ENCODE results near the gene TRAF3IP3. TPM values are rescaled to one million over a fixed set of nuclear protein-coding genes. Genes with fewer than 3 reads are reported as not detected.

Gene TRAF3IP3
- total and polyA plus RNA-seq, 2 donors (not counting 1 experiment from before 2014, with no cell fraction given): not detected

DNA sequence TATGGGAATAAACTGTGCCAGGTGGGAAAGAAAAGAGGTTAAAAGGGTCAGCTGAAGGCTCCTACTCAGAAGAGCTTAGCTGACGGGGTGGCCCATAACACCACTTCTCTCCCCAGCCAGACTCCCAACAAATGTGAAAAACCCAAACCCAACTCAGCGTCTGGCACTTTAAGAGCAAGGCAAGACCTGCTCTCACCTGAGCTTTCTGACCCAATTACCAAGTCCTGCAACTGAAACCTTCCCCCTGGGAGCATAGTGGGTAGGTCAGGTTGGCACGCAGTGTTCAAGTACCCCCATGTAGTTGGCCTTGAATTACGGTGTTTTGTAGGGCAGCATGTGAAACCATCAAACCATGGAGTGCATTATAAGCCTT, 46.9 kb downstream of the TRAF3IP3 start:
- Histone ChIP-seq H4K20me1 (ENCODE audit: control insufficient read depth, extremely low read depth, insufficient read depth, low read length) (no peaks in the 10 kb centered on the region), H3K79me2 (ENCODE audit: control insufficient read depth, insufficient read depth, low read length) (no peaks in the 10 kb centered on the region), H3K27me3 (ENCODE audit: control insufficient read depth, insufficient read depth, low read length) (peaks cover 4% of the 10 kb centered on the region), H3K9me3 (ENCODE audit: control insufficient read depth, insufficient read depth, low read depth, low read length) (no peaks in the 10 kb centered on the region), H2AFZ (ENCODE audit: low read length) (no peak overlapping the region), H3K4me1 (ENCODE audit: control insufficient read depth, extremely low read depth, insufficient read depth, low read length) (peaks cover 8% of the 10 kb centered on the region), H3K9ac (ENCODE audit: insufficient read depth, low read length) (no peak overlapping the region), H3K36me3 (ENCODE audit: control insufficient read depth, insufficient read depth, low read length) (no peaks in the 10 kb centered on the region), H3K4me3 (replicated peaks in 1 of 4; ENCODE audit: control extremely low read depth in 1 of 4, insufficient read depth in 1 of 4, low read depth in 3 of 4, low read length in 4 of 4) (no peak overlapping the region), H3K4me2 (ENCODE audit: extremely low read depth, insufficient read depth, low read length) (no peak overlapping the region), H3K27ac (ENCODE audit: insufficient read depth, low read length) (no peak overlapping the region)
- DNase-seq (ENCODE audit: low read depth in 2 of 2): no peak
- TF ChIP-seq EZH2 (IDR thresholded peaks at IDR 0.05; ENCODE audit: low read length, missing control alignments): no peak

DNA sequence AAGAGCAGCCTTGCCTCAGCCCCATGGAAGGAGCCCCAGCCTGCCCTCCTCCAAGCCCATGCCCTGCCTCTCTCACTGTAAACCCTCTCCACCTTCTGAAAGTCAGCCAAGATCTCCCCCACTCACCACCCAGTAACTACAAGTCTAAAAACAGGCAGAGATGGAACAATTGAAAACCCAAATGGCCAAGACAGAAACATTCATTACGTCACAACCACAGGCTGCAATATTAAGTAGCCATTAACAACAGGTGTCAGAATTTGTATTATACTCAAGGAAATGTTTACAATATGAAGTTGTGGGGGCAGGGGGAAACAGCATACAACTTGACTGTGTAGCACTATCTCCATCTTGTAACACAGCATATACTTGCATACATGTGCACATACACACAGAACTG, 47.7 kb downstream of the TRAF3IP3 start:
- Histone ChIP-seq H3K27ac (ENCODE audit: insufficient read depth, low read length) (no peak overlapping the region), H3K79me2 (ENCODE audit: control insufficient read depth, insufficient read depth, low read length) (no peaks in the 10 kb centered on the region), H4K20me1 (ENCODE audit: control insufficient read depth, extremely low read depth, insufficient read depth, low read length) (no peaks in the 10 kb centered on the region), H3K36me3 (ENCODE audit: control insufficient read depth, insufficient read depth, low read length) (no peaks in the 10 kb centered on the region), H2AFZ (ENCODE audit: low read length) (no peak overlapping the region), H3K9me3 (ENCODE audit: control insufficient read depth, insufficient read depth, low read depth, low read length) (no peaks in the 10 kb centered on the region), H3K4me2 (ENCODE audit: extremely low read depth, insufficient read depth, low read length) (no peak overlapping the region), H3K9ac (ENCODE audit: insufficient read depth, low read length) (no peak overlapping the region), H3K4me1 (ENCODE audit: control insufficient read depth, extremely low read depth, insufficient read depth, low read length) (peaks cover 8% of the 10 kb centered on the region), H3K27me3 (ENCODE audit: control insufficient read depth, insufficient read depth, low read length) (peaks cover 4% of the 10 kb centered on the region), H3K4me3 (replicated peaks in 1 of 4; ENCODE audit: control extremely low read depth in 1 of 4, insufficient read depth in 1 of 4, low read depth in 3 of 4, low read length in 4 of 4) (no peak overlapping the region)
- DNase-seq (ENCODE audit: low read depth in 2 of 2): no peak
- TF ChIP-seq, protein P1, sequence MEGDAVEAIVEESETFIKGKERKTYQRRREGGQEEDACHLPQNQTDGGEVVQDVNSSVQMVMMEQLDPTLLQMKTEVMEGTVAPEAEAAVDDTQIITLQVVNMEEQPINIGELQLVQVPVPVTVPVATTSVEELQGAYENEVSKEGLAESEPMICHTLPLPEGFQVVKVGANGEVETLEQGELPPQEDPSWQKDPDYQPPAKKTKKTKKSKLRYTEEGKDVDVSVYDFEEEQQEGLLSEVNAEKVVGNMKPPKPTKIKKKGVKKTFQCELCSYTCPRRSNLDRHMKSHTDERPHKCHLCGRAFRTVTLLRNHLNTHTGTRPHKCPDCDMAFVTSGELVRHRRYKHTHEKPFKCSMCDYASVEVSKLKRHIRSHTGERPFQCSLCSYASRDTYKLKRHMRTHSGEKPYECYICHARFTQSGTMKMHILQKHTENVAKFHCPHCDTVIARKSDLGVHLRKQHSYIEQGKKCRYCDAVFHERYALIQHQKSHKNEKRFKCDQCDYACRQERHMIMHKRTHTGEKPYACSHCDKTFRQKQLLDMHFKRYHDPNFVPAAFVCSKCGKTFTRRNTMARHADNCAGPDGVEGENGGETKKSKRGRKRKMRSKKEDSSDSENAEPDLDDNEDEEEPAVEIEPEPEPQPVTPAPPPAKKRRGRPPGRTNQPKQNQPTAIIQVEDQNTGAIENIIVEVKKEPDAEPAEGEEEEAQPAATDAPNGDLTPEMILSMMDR (conservative IDR thresholded peaks at IDR 0.05 in 1 of 2, IDR thresholded peaks at IDR 0.05 in 1 of 2; ENCODE audit: low read depth in 1 of 2, low read length in 2 of 2): no peak
- TF ChIP-seq EZH2 (IDR thresholded peaks at IDR 0.05; ENCODE audit: low read length, missing control alignments): no peak

- Histone ChIP-seq H2AFZ (ENCODE audit: low read length) (no peak overlapping the region), H3K27ac (ENCODE audit: insufficient read depth, low read length) (no peak overlapping the region), H3K36me3 (ENCODE audit: control insufficient read depth, insufficient read depth, low read length) (no peaks in the 10 kb centered on the region), H3K4me1 (ENCODE audit: control insufficient read depth, extremely low read depth, insufficient read depth, low read length) (peaks cover 8% of the 10 kb centered on the region), H3K9me3 (ENCODE audit: control insufficient read depth, insufficient read depth, low read depth, low read length) (no peaks in the 10 kb centered on the region), H3K4me3 (replicated peaks in 1 of 4; ENCODE audit: control extremely low read depth in 1 of 4, insufficient read depth in 1 of 4, low read depth in 3 of 4, low read length in 4 of 4) (peak overlapping the region in 2 of 4 experiments; percentile 30 to 51), H4K20me1 (ENCODE audit: control insufficient read depth, extremely low read depth, insufficient read depth, low read length) (no peaks in the 10 kb centered on the region), H3K79me2 (ENCODE audit: control insufficient read depth, insufficient read depth, low read length) (no peaks in the 10 kb centered on the region), H3K9ac (ENCODE audit: insufficient read depth, low read length) (no peak overlapping the region), H3K4me2 (ENCODE audit: extremely low read depth, insufficient read depth, low read length) (no peak overlapping the region), H3K27me3 (ENCODE audit: control insufficient read depth, insufficient read depth, low read length) (peaks cover 4% of the 10 kb centered on the region)
- TF ChIP-seq, protein P1 (conservative IDR thresholded peaks at IDR 0.05 in 1 of 2, IDR thresholded peaks at IDR 0.05 in 1 of 2; ENCODE audit: low read depth in 1 of 2, low read length in 2 of 2): no peak
- no peak for TF ChIP-seq EZH2 (IDR thresholded peaks at IDR 0.05; ENCODE audit: low read length, missing control alignments)
- no peak for DNase-seq (ENCODE audit: low read depth in 2 of 2)
Observed at GRCh38 chr1:209805341-209805781, 49.5 kb downstream of the TRAF3IP3 start.

All from fibroblast of lung (primary cell).